MCF 10A (cell line): ENCODE results near the gene IRF6. TPM values are rescaled to one million over a fixed set of nuclear protein-coding genes. Genes with fewer than 3 reads are reported as not detected.

ENCODE experiments used
- BruUV-seq: library from RNA; stranded (reverse); fragments of 400-500 nt; replicated peaks from 2 replicates; lab custom pipeline; 2021; lab: Mats Ljungman, UMichigan
- CTCF ChIA-PET: fragments of 300-600 bp; sonication (Branson Sonifier 250); formaldehyde crosslinking; extraction: SDS; loops from one replicate; lab custom pipeline; 2021; ENCODE audit warnings: antibody characterized with exemption, inconsistent platforms; lab: Yijun Ruan, JAX
- POLR2A ChIA-PET: fragments of 300-600, 350-650 bp; sonication (Branson Sonifier 250); formaldehyde crosslinking; extraction: SDS; loops from one replicate; lab custom pipeline; 2020; ENCODE audit warnings: antibody characterized with exemption, inconsistent platforms; lab: Yijun Ruan, JAX
- DNase-seq: peaks from one replicate; pipeline ENCODE4 v3.0.0-alpha.2; 2018; ENCODE audit not compliant: unreplicated experiment
- H3K27ac Mint-ChIP-seq: one replicate; pipeline ENCODE4 v1.8.0; 2022; ENCODE audit warnings: mild to moderate bottlenecking, low read depth, mixed read lengths; ENCODE audit not compliant: unreplicated experiment
- H3K27me3 Mint-ChIP-seq: one replicate; pipeline ENCODE4 v1.8.0; 2022; ENCODE audit warnings: mixed read lengths; ENCODE audit not compliant: insufficient read depth, unreplicated experiment
- H3K36me3 Mint-ChIP-seq: one replicate; pipeline ENCODE4 v1.8.0; 2022; ENCODE audit warnings: mild to moderate bottlenecking, moderate library complexity, mixed read lengths; ENCODE audit not compliant: insufficient read depth, unreplicated experiment
- H3K4me1 Mint-ChIP-seq: one replicate; pipeline ENCODE4 v1.8.0; 2022; ENCODE audit warnings: mixed read lengths; ENCODE audit not compliant: insufficient read depth, unreplicated experiment
- H3K4me3 Mint-ChIP-seq: one replicate; pipeline ENCODE4 v1.8.0; 2022; ENCODE audit warnings: mild to moderate bottlenecking, moderate library complexity, mixed read lengths; ENCODE audit not compliant: unreplicated experiment
- H3K9me3 Mint-ChIP-seq: one replicate; pipeline ENCODE4 v1.8.0; 2022; ENCODE audit warnings: mixed read lengths; ENCODE audit not compliant: unreplicated experiment
- intact Hi-C: fragments of 100-400 bp; cut with micrococcal nuclease; formaldehyde crosslinking; loops from 2 replicates; pipeline ENCODE4 v1.14.1; 2022
- total RNA-seq: library from RNA; stranded (reverse); gene quantifications from 2 replicates; pipeline ENCODE4 v1.2.3, GENCODE V29; 2022
- TF ChIP-seq, protein P1 (sequence below): fragments of 200-600 bp; IDR thresholded peaks from one replicate; pipeline ENCODE4 v1.8.0; 2022; ENCODE audit warnings: antibody characterized with exemption, mild to moderate bottlenecking; ENCODE audit not compliant: unreplicated experiment

The IRF6 gene
- total RNA-seq, 1 experiment from 2014 or later: 106 TPM

DNA sequence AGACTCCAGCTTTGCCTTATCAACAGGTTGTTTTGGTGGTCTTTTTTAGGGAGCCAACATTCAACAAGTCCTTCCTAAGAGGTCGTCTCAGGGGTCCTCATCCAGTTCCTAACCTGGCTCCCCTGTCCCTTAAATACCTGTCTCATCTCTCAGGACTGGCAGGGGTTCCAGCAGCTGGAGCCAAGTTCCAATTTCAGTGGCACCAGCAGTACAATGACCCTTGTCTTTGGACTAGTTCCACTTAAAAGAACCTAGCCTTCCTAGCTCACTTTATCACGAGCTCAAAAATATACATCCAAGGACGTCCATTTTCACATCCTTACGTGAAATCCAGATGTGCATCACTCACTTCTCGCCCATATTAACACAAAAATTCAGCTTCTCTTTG is 68.8 kb downstream of the IRF6 start:
- H3K27ac Mint-ChIP-seq: no peak overlapping the region
- no TSS peak for BruUV-seq
- CTCF ChIA-PET: interaction anchor here (0.6 to 16.7 kb wide), 11 partner anchors 9 to 170 kb away, joined by 3 to 227 read pairs (median 3); partner anchors contain the start of gene TRAF3IP3
- peaks cover 4% of the 10 kb centered on the region for H3K4me1 Mint-ChIP-seq
- POLR2A ChIA-PET: interaction anchor here (0.6 to 2.2 kb wide), 5 partner anchors 9 to 511 kb away, joined by 3 to 12 read pairs (median 3); no protein-coding TSS in a partner anchor
- DNase-seq: no peak
- no peaks in the 10 kb centered on the region for H3K9me3 Mint-ChIP-seq
- H3K27me3 Mint-ChIP-seq: no peaks in the 10 kb centered on the region
- H3K4me3 Mint-ChIP-seq: no peak overlapping the region
- intact Hi-C loops: no loop called here
- TF ChIP-seq, protein P1, sequence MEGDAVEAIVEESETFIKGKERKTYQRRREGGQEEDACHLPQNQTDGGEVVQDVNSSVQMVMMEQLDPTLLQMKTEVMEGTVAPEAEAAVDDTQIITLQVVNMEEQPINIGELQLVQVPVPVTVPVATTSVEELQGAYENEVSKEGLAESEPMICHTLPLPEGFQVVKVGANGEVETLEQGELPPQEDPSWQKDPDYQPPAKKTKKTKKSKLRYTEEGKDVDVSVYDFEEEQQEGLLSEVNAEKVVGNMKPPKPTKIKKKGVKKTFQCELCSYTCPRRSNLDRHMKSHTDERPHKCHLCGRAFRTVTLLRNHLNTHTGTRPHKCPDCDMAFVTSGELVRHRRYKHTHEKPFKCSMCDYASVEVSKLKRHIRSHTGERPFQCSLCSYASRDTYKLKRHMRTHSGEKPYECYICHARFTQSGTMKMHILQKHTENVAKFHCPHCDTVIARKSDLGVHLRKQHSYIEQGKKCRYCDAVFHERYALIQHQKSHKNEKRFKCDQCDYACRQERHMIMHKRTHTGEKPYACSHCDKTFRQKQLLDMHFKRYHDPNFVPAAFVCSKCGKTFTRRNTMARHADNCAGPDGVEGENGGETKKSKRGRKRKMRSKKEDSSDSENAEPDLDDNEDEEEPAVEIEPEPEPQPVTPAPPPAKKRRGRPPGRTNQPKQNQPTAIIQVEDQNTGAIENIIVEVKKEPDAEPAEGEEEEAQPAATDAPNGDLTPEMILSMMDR: no peak
- H3K36me3 Mint-ChIP-seq: no peaks in the 10 kb centered on the region

GRCh38 chr1:209736490-209737117 is 69.3 kb downstream of the IRF6 start:
- peaks cover 4% of the 10 kb centered on the region for H3K4me1 Mint-ChIP-seq
- H3K36me3 Mint-ChIP-seq: no peaks in the 10 kb centered on the region
- no peaks in the 10 kb centered on the region for H3K9me3 Mint-ChIP-seq
- DNase-seq: no peak
- no peaks in the 10 kb centered on the region for H3K27me3 Mint-ChIP-seq
- ChIA-PET CTCF (interaction anchor here (0.6 to 16.7 kb wide), 12 partner anchors 8 to 169 kb away, joined by 3 to 227 read pairs (median 3); partner anchors contain the start of gene TRAF3IP3), POLR2A (interaction anchor here (0.6 to 2.2 kb wide), 4 partner anchors 9 to 126 kb away, joined by 3 to 12 read pairs (median 5); no protein-coding TSS in a partner anchor)
- H3K4me3 Mint-ChIP-seq: no peak overlapping the region
- no peak overlapping the region for H3K27ac Mint-ChIP-seq
- TF ChIP-seq, protein P1: no peak
- intact Hi-C loops: no loop called here
- no TSS peak for BruUV-seq

Other genes starting within 250 kb of the IRF6 start
- gene CAMK1G, start 222.4 kb downstream of the IRF6 start, total RNA-seq: not detected in 2 replicates
- gene LAMB3, start 153.7 kb downstream of the IRF6 start, total RNA-seq: 999 and 1,572 TPM in 2 replicates
- not detected in 2 replicates for gene G0S2, start 130.7 kb downstream of the IRF6 start, total RNA-seq
- 0.21 and 0.39 TPM in 2 replicates for gene HSD11B1, start 101.3 kb downstream of the IRF6 start, total RNA-seq
- gene TRAF3IP3, start 50.1 kb downstream of the IRF6 start, total RNA-seq: not detected in 2 replicates
- gene C1orf74, start 21.6 kb downstream of the IRF6 start, total RNA-seq: 6.8 and 7.1 TPM in 2 replicates
- 20.4 and 23.8 TPM in 2 replicates for gene UTP25, start 21.8 kb upstream of the IRF6 start, total RNA-seq
- 0.79 and 1.4 TPM in 2 replicates for gene SYT14, start 132.1 kb upstream of the IRF6 start, total RNA-seq